ENCODE data around the gene CSH1.
"Not testable (repeated sequence)": the region's sequence is repeated elsewhere in the genome, so short reads cannot be mapped to it uniquely, and the experiment has no call there.

CSH1 gene

GRCh38 chr17:63896524-63897354 lies at the start of gene CSH1:
TSS of gene CSH1 (minus strand) at chr17:63896574. CDS start at chr17:63896511, 63 bp downstream.
- DNase-seq (ENCODE audit: low read depth): not testable (repeated sequence)

- DNase-seq (ENCODE audit: low read depth): no peak
Observed at GRCh38 chr17:63945784-63946439, 49.5 kb upstream of the CSH1 start.

GRCh38 chr17:63944736-63945499 lies 48.5 kb upstream of the CSH1 start:
- DNase-seq (ENCODE audit: low read depth): no peak

- no peak for DNase-seq (ENCODE audit: low read depth)
Observed at GRCh38 chr17:63943745-63944144, 47.4 kb upstream of the CSH1 start.

- DNase-seq (ENCODE audit: low read depth): no peak
Observed at GRCh38 chr17:63942309-63942985, 46.1 kb upstream of the CSH1 start.

- no peak for DNase-seq (ENCODE audit: low read depth)
Observed at GRCh38 chr17:63941751-63942150, 45.4 kb upstream of the CSH1 start.

- DNase-seq (ENCODE audit: low read depth): no peak
Observed at GRCh38 chr17:63941162-63941561, 44.8 kb upstream of the CSH1 start.

- no peak for DNase-seq (ENCODE audit: low read depth)
Observed at GRCh38 chr17:63940584-63940983, 44.2 kb upstream of the CSH1 start.

- no peak for DNase-seq (ENCODE audit: low read depth)
Observed at GRCh38 chr17:63939884-63940283, 43.5 kb upstream of the CSH1 start.

GRCh38 chr17:63939401-63939800 lies 43.0 kb upstream of the CSH1 start:
- no peak for DNase-seq (ENCODE audit: low read depth)

- no peak for DNase-seq (ENCODE audit: low read depth)
Observed at GRCh38 chr17:63937920-63938319, 41.5 kb upstream of the CSH1 start.

GRCh38 chr17:63937319-63937718 lies 40.9 kb upstream of the CSH1 start:
- DNase-seq (ENCODE audit: low read depth): no peak

- DNase-seq (ENCODE audit: low read depth): no peak
Observed at GRCh38 chr17:63934183-63935112, 38.1 kb upstream of the CSH1 start.

- no peak for DNase-seq (ENCODE audit: low read depth)
Observed at GRCh38 chr17:63933598-63933997, 37.2 kb upstream of the CSH1 start.

GRCh38 chr17:63932721-63933120 lies 36.3 kb upstream of the CSH1 start:
- DNase-seq (ENCODE audit: low read depth): no peak

GRCh38 chr17:63931981-63932561 lies 35.7 kb upstream of the CSH1 start, which contains the start of gene CD79B:
TSS of gene CD79B (minus strand) at chr17:63932331. CDS start at chr17:63932261, 70 bp downstream.
- peak; percentile 14 for DNase-seq (ENCODE audit: low read depth)

- peak; percentile 52 for DNase-seq (ENCODE audit: low read depth)
Observed at GRCh38 chr17:63930951-63931575, 34.7 kb upstream of the CSH1 start.

- no peak for DNase-seq (ENCODE audit: low read depth)
Observed at GRCh38 chr17:63929860-63930766, 33.7 kb upstream of the CSH1 start.
